Erythroblast (primary cell): ENCODE data around the gene SERBP1.

Experiments
- GATA1 ChIP-seq: IDR thresholded peaks from 2 replicates; pipeline ENCODE4 v1.6.1; 2011; ENCODE audit warnings: low read depth, mild to moderate bottlenecking, control low read depth, low read length, moderate library complexity
- POLR2A ChIP-seq: IDR thresholded peaks from 2 replicates; pipeline ENCODE4 v1.6.1; 2011; ENCODE audit warnings: mild to moderate bottlenecking, low read length

DNA sequence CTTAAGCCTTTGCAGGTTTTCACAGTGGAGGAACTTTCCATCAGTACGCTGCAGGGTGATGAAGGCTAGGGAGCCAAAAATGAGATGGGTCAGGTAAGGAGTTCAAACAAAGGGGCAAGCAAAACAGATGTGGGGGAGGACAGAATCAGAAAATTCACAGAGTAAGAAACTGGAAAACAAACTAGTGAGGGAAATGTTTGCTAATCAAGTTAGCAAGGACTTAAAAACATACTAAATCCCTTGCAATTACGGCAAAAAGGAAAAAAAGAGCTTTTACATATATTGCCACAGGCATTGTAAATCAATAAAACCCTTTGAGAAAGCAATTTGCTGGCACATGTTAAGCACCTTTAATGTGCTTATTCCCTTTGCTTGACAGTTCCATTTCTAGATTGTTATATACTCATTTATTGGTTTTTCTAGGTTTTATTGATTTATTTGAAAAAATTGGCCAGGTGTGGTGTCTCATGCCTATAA lies 45.8 kb upstream of the SERBP1 start:
- TF ChIP-seq POLR2A: no peak
- no peak for TF ChIP-seq GATA1
